Lower lobe of right lung (tissue), 2 donors: Measurements from ENCODE around the gene NCEH1. TPM values are rescaled to one million over a fixed set of nuclear protein-coding genes. Genes with fewer than 3 reads are reported as not detected.
"Not testable (repeated sequence)": the region's sequence is repeated elsewhere in the genome, so short reads cannot be mapped to it uniquely, and the experiment has no call there.

Source experiments
- ATAC-seq, 2 donors: fragments of 200-7000 bp; cut with Tn5 transposase; one replicate each; pipeline ENCODE4 v1.9.1; 2020 to 2022; ENCODE audit warnings: mild to moderate bottlenecking in 2 of 2, moderate library complexity in 2 of 2
- DNase-seq: peaks from one replicate; pipeline ENCODE4 v3.0.0-alpha.2; 2020
- H3K27ac ChIP-seq: fragments of 200-600 bp; one replicate; pipeline ENCODE4 v1.8.0; 2022
- H3K27me3 ChIP-seq: fragments of 200-600 bp; one replicate; pipeline ENCODE4 v1.8.0; 2022; ENCODE audit warnings: low read depth
- H3K36me3 ChIP-seq: fragments of 200-600 bp; one replicate; pipeline ENCODE4 v1.8.0; 2022; ENCODE audit warnings: mild to moderate bottlenecking
- H3K4me1 ChIP-seq: fragments of 200-600 bp; one replicate; pipeline ENCODE4 v1.8.0; 2022
- H3K4me3 ChIP-seq: fragments of 200-600 bp; one replicate; pipeline ENCODE4 v1.8.0; 2022; ENCODE audit warnings: mild to moderate bottlenecking
- H3K9me3 ChIP-seq: fragments of 200-600 bp; one replicate; pipeline ENCODE4 v1.8.0; 2022
- intact Hi-C: fragments of 100-400 bp; cut with DNase I; formaldehyde crosslinking; loops from one replicate; pipeline ENCODE4 v1.11.0; 2022
- long read RNA-seq: library from polyadenylated mRNA; unstranded; transcript quantifications from one replicate; pipeline ENCODE4 v2.0.0, GENCODE V29; 2021
- total RNA-seq: library from RNA; stranded (reverse); fragmentation: NEBNext Ultra II Directional; extraction: Animal tissue kit (Norgen Biotek cat#: 25700); gene quantifications from one replicate; pipeline ENCODE4 v1.2.1, GENCODE V29; 2021
- TF ChIP-seq, protein P1 (sequence below): fragments of 200-600 bp; IDR thresholded peaks from one replicate; pipeline ENCODE4 v1.8.0; 2022; ENCODE audit warnings: antibody characterized with exemption, mild to moderate bottlenecking
- donor health status: DM: no; HTN: yes; CAD: no; lungs with severe emphysema.

The NCEH1 gene, protein sequence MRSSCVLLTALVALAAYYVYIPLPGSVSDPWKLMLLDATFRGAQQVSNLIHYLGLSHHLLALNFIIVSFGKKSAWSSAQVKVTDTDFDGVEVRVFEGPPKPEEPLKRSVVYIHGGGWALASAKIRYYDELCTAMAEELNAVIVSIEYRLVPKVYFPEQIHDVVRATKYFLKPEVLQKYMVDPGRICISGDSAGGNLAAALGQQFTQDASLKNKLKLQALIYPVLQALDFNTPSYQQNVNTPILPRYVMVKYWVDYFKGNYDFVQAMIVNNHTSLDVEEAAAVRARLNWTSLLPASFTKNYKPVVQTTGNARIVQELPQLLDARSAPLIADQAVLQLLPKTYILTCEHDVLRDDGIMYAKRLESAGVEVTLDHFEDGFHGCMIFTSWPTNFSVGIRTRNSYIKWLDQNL
- 97.7 TPM for total RNA-seq
- long read RNA-seq, full-length matches to known transcripts, result 30 of 49 reads
- long read RNA-seq, partial matches to known transcripts, result 1 of 49 reads
- long read RNA-seq, other reads (novel, unspliced or antisense), result 18 of 49 reads

DNA sequence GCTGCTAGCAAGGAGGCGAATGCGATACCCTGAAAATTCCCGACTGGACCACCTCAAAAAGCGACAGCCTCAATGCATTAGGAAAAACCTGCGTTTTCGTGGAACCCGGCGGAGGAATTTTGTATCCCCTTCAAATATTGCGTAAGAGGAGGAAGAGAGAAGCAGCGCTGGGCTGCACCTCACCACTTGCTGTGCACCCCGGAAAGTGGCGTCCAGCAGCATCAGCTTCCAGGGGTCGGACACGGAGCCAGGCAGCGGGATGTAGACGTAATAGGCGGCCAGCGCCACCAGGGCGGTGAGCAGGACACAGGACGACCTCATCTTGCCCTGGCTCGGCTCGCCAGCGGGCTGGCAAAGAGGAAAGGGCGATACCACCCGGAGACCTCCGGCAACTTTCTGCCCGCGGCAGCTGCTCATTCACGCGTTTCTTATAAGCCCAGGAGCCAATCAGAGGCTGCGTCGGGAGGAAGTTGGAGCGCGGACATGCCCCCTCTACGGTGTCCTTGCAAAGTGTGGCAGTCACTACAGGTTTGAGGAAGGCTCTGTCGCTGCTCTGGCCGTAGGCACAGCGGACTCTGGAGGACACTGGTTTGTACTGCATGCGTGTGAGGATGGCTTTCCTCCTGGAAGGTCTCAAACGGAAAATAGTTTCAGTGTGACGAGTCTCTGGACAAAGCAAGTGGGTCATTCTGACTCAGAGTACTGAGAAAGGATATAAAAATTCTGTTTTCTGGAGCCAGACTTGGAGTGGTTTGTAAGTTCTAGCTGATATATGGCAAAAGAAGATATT, at the start of gene NCEH1:
Gene NCEH1, minus strand, starts transcription at position 404 of the 790 bp plus-strand sequence. Its CDS starts 83 bp downstream, at position 321.
- intact Hi-C loops, result no loop called here

DNA sequence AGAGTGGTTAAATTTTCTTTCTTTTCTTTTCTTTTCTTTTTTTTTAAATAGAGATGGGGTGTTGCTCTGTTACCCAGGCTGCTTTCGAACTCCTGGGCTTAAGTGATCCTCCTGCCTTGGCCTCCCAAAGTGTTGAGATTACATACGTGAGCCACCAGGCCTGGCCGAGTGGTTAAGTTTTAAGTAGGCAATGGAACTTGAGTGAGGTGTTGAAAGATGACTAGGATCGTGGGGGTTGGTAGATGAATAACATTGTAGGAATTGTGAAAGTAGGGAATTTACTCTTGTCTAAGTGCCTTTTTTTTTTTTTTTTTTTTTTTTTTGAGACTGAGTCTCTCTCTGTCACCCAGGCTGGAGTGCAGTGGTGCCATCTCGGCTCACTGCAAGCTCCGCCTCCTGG, 49.5 kb upstream of the NCEH1 start:
- H3K27me3 ChIP-seq, H3K4me1 ChIP-seq, ATAC-seq, DNase-seq, H3K4me3 ChIP-seq, H3K9me3 ChIP-seq, H3K27ac ChIP-seq, intact Hi-C loops: not testable (repeated sequence)
- H3K36me3 ChIP-seq, result peaks cover 29% of the 10 kb centered on the region

More for the DNA sequence above, at the start of gene NCEH1:
- H3K9me3 ChIP-seq, result no peaks in the 10 kb centered on the region
- ATAC-seq, result peak; percentile 98 to 99
- peak within 1 kb of the TSS; percentile 82 for H3K27ac ChIP-seq
- H3K36me3 ChIP-seq, result no peaks in the 10 kb centered on the region
- H3K4me3 ChIP-seq, result peak within 1 kb of the TSS; percentile 71
- no peaks in the 10 kb centered on the region for H3K27me3 ChIP-seq
- TF ChIP-seq, protein P1, sequence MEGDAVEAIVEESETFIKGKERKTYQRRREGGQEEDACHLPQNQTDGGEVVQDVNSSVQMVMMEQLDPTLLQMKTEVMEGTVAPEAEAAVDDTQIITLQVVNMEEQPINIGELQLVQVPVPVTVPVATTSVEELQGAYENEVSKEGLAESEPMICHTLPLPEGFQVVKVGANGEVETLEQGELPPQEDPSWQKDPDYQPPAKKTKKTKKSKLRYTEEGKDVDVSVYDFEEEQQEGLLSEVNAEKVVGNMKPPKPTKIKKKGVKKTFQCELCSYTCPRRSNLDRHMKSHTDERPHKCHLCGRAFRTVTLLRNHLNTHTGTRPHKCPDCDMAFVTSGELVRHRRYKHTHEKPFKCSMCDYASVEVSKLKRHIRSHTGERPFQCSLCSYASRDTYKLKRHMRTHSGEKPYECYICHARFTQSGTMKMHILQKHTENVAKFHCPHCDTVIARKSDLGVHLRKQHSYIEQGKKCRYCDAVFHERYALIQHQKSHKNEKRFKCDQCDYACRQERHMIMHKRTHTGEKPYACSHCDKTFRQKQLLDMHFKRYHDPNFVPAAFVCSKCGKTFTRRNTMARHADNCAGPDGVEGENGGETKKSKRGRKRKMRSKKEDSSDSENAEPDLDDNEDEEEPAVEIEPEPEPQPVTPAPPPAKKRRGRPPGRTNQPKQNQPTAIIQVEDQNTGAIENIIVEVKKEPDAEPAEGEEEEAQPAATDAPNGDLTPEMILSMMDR, result peak; percentile 82
- DNase-seq, result peak; percentile 94
- H3K4me1 ChIP-seq, result peaks cover 30% of the 10 kb centered on the region

DNA sequence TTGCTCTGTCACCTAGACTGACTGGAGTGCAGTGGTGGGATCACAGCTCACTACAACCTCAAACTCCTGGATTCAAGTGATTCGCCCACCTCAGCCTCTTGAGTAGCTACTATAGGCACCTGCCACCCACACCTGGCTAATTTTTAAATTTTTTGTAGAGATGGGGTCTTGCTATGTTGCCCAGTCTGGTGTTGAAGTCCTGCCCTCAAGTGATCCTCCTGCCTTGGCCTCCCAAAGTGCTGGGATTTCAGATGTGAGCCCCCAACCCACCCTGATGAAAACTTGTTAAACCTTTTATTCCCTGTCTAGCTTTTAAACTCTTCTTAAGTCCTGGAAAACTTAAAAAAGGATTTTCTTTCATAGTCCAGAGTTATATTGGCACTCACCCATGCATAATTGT, 42.3 kb upstream of the NCEH1 start:
- no peak for DNase-seq
- Histone ChIP-seq H3K27ac (no peak overlapping the region), H3K9me3 (no peaks in the 10 kb centered on the region), H3K4me1 (peaks cover 12% of the 10 kb centered on the region), H3K36me3 (no peaks in the 10 kb centered on the region), H3K4me3 (no peak overlapping the region), H3K27me3 (no peaks in the 10 kb centered on the region)
- intact Hi-C loops, result no loop called here
- TF ChIP-seq, protein P1, result no peak
- ATAC-seq, result no peak

DNA sequence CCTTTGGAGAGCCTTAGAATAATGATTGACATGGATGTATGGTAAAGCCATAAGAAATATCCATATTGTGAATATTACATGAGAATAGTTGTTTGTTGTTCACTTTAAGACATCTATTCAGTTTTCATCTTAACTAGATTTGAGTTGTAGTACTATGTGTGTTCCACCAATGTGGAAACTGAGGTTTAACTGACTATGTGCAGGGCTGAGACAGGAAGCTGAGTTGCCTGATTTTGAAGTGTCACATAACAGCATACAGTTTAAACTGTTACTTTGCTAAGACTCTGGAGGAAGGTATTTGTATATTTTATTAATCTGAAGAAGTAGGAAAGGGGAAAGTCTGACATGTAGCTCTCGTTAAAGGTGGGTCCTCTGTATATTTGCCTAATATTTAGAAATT, 41.8 kb upstream of the NCEH1 start:
- Histone ChIP-seq H3K4me3 (no peak overlapping the region), H3K9me3 (no peaks in the 10 kb centered on the region), H3K4me1 (peaks cover 12% of the 10 kb centered on the region), H3K27me3 (no peaks in the 10 kb centered on the region), H3K27ac (no peak overlapping the region), H3K36me3 (no peaks in the 10 kb centered on the region)
- DNase-seq (no peak), ATAC-seq (no peak)
- intact Hi-C loops, result no loop called here
- TF ChIP-seq, protein P1, result no peak

DNA sequence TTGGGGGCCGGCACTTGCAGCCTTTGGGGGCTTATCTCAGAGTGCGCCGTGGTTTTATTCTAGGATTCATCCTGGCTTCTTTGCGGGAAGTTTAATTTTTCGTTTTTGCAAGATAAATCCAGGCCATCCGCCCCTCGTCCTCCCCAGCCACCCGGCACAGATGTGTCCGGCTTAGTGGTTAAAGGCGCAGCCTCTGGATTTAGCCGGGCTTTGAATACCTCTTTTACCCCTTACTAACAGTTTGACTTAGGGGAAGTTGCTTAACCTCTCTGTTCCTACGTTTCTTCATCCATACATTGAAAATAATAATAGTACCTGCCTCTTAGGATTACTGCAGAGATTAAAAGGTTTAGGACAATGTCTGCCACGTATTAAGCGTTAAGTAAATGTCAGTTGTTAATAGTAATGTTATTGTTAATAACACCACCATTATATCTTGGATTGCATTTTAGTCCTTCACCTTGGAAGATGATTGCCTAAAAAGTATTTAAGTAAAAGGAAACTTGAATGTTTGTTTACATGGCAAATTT, 40.4 kb upstream of the NCEH1 start:
- H3K4me3 ChIP-seq, result peak overlapping the region; percentile 94
- no peaks in the 10 kb centered on the region for H3K9me3 ChIP-seq
- intact Hi-C loops, result no loop called here
- H3K27me3 ChIP-seq, result no peaks in the 10 kb centered on the region
- peak overlapping the region; percentile 86 for H3K27ac ChIP-seq
- no peak for DNase-seq
- peaks cover 12% of the 10 kb centered on the region for H3K4me1 ChIP-seq
- no peaks in the 10 kb centered on the region for H3K36me3 ChIP-seq
- TF ChIP-seq, protein P1, result no peak
- ATAC-seq, result peak; percentile 18 to 20
